K562 (cell line): ENCODE results near the gene TGFB1I1. TPM values are rescaled to one million over a fixed set of nuclear protein-coding genes. Genes with fewer than 3 reads are reported as not detected.

Source experiments
- CBX1 ChIP-seq: sonication (generic); IDR thresholded peaks from 2 replicates; pipeline ENCODE4 v1.6.1; 2016; ENCODE audit warnings: antibody characterized with exemption, low read depth, mild to moderate bottlenecking
- CREM ChIP-seq: IDR thresholded peaks from 2 replicates; pipeline ENCODE4 v1.6.1; 2014; ENCODE audit warnings: antibody characterized with exemption, low read depth
- EHMT2 ChIP-seq: fragments of 450-650 bp; IDR thresholded peaks from 2 replicates; pipeline ENCODE4 v1.6.1; 2018; ENCODE audit warnings: antibody characterized with exemption
- ERF ChIP-seq: fragments of 450-650 bp; formaldehyde crosslinking; IDR thresholded peaks from 2 replicates; pipeline ENCODE4 v1.4.0; 2020; ENCODE audit warnings: mild to moderate bottlenecking, mixed read lengths
- ETV1 ChIP-seq: fragments of 450-650 bp; conservative IDR thresholded peaks from 2 replicates; pipeline ENCODE4 v1.6.1; 2016; ENCODE audit warnings: missing genetic modification characterization, control low read depth, low read depth, missing compliant biosample characterization
- GMEB1 ChIP-seq: fragments of 250-450 bp; sonication (Bioruptor Pico); IDR thresholded peaks from 2 replicates; pipeline ENCODE4 v1.4.0; 2020; ENCODE audit warnings: mild to moderate bottlenecking
- JUN ChIP-seq, 2 experiments: sonication (generic) in 1 of 2; formaldehyde crosslinking in 1 of 2; IDR thresholded peaks; 2 replicates each; pipeline versions ENCODE4 v1.6.1 to v1.8.0; 2012 to 2022; ENCODE audit warnings: borderline replicate concordance in 2 of 2, mild to moderate bottlenecking in 2 of 2, improper control_type of control experiment in 1 of 2, low read depth in 1 of 2, low read length in 1 of 2, missing genetic modification reagents in 1 of 2
- KLF10 ChIP-seq: fragments of 250-450 bp; sonication (Bioruptor Pico); IDR thresholded peaks from 2 replicates; pipeline ENCODE4 v1.6.1; 2021; ENCODE audit warnings: matching md5 sums
- KLF13 ChIP-seq: fragments of 450-650 bp; IDR thresholded peaks from 2 replicates; pipeline ENCODE4 v1.6.1; 2016; ENCODE audit warnings: missing genetic modification characterization, low read depth, mild to moderate bottlenecking, missing compliant biosample characterization, moderate library complexity, borderline replicate concordance
- MAZ ChIP-seq, 2 experiments: fragments of 450-650 bp in 1 of 2; sonication (generic) in 1 of 2; formaldehyde crosslinking; IDR thresholded peaks in 1 of 2; conservative IDR thresholded peaks in 1 of 2; 2 replicates each; pipeline versions ENCODE4 v1.4.0 to v1.5.0; 2020; ENCODE audit warnings: mild to moderate bottlenecking in 1 of 2, missing genetic modification reagents in 1 of 2
- MTA3 ChIP-seq: fragments of 450-650 bp; formaldehyde crosslinking; IDR thresholded peaks from 2 replicates; pipeline ENCODE4 v1.6.1; 2017; ENCODE audit warnings: mild to moderate bottlenecking, borderline replicate concordance
- NKRF ChIP-seq: fragments of 450-650 bp; IDR thresholded peaks from 2 replicates; pipeline ENCODE4 v1.6.1; 2016; ENCODE audit warnings: borderline replicate concordance
- POLR2A ChIP-seq: fragments of 450-650 bp; conservative IDR thresholded peaks from 2 replicates; pipeline ENCODE4 v1.6.1; 2016
- RB1 ChIP-seq: fragments of 450-650 bp; IDR thresholded peaks from 2 replicates; pipeline ENCODE4 v1.6.1; 2017; ENCODE audit warnings: low read depth, mild to moderate bottlenecking
- TAL1 ChIP-seq: fragments of 450-650 bp; IDR thresholded peaks from 2 replicates; pipeline ENCODE4 v1.6.1; 2016; ENCODE audit warnings: mild to moderate bottlenecking
- TFE3 ChIP-seq: fragments of 450-650 bp; formaldehyde crosslinking; IDR thresholded peaks from 2 replicates; pipeline ENCODE4 v1.4.0; 2020; ENCODE audit warnings: mild to moderate bottlenecking, mixed read lengths
- XRCC3 ChIP-seq: fragments of 450-650 bp; IDR thresholded peaks from 2 replicates; pipeline ENCODE4 v1.6.1; 2017; ENCODE audit warnings: mild to moderate bottlenecking, moderate library complexity
- ZNF12 ChIP-seq: sonication (generic); formaldehyde crosslinking; IDR thresholded peaks from 2 replicates; pipeline ENCODE4 v1.4.0; 2020; ENCODE audit warnings: mild to moderate bottlenecking, missing genetic modification reagents
- ZNF384 ChIP-seq: IDR thresholded peaks from 2 replicates; pipeline ENCODE4 v1.6.1; 2012; ENCODE audit warnings: low read depth, low read length, improper control_type of control experiment
- polyA plus RNA-seq, 8 experiments: library from polyadenylated mRNA; depleted of rRNA in 4 of 8; stranded (reverse) in 5 of 8; unstranded in 3 of 8; fragments of >200 nt; fragmentation: Nextera tagmentation in 2 of 8; fragmentation: Illumina TruSeq in 1 of 8; extraction: Ambion mirVana in 2 of 8; extraction: Trizol in 1 of 8; gene quantifications; 2 replicates each; pipeline versions ENCODE4 v1.2.1 to v1.2.3, GENCODE V29; 2011 to 2014; ENCODE audit warnings: inconsistent platforms in 1 of 8, missing spikeins in 1 of 8
- total RNA-seq, 7 experiments: library from RNA; depleted of rRNA in 6 of 7; stranded (reverse); fragments of >200 nt in 6 of 7; fragmentation: Illumina TruSeq in 2 of 7; extraction: Trizol in 2 of 7; gene quantifications; 2 replicates each; pipeline versions ENCODE4 v1.2.1 to v1.2.3, GENCODE V29; 2011 to 2021; ENCODE audit warnings: low replicate concordance in 1 of 7
- TF ChIP-seq, protein P1 (sequence below), 2 experiments: fragments of 450-650 bp in 1 of 2; sonication (generic) in 1 of 2; formaldehyde crosslinking in 1 of 2; IDR thresholded peaks in 1 of 2; conservative IDR thresholded peaks in 1 of 2; 2 replicates each; pipeline versions ENCODE4 v1.6.1 to v1.8.1; 2016 to 2023; ENCODE audit warnings: mild to moderate bottlenecking in 2 of 2, moderate library complexity in 2 of 2, inconsistent platforms in 1 of 2, missing genetic modification reagents in 1 of 2

The TGFB1I1 gene
- total and polyA plus RNA-seq, 9 of the 15 experiments (the other 6 are each of a cell fraction or from before 2014, with no cell fraction given) = 0.04 to 0.91 (median 0.19) TPM

DNA sequence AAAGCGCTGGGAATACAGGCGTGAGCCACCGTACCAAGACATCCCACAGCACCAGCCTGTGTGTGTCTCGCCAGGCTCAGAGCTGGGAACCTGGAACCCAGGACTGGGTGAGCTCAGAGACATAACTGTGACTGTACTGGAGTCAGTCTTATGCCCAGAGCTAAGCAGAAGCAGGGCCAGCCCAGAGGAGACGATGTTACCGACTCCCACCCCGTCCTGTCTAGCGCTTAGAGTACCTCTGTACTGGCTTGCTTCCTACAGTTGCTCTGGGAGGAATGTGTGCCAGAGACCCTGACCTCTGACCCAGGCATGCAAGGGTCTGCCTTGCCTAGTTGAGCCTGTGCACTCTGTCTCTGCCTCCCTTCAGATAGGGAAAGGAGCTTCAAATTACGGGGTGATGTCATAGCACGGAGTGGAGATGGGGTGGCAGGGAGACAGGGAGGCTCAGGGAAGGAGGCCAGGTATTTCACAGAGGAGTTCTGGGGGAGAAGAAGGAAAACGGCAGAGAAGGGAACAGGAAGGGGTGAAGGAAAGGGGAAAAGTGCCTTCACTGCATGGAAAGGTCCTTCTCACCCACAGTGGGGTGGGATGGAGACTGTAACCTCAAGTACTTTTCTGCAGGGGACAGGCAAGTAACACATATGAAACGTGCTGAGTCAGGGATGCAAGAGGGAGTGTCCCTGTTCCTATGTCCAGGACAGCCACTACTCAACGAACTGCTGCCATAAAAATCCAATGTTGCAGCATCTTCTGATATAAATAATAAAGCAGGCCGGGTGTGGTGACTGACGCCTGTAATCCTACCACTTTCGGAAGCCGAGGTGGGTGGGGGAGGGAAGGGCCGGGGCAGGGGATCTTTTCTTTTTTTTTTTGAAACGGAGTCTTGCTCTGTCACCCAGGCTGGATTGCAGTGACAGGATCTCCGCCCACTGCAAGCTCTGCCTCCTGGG is 18.4 kb upstream of the TGFB1I1 start (continued):
- TF ChIP-seq ZNF384 (peak; percentile 83), ZNF12 (CRISPR knock-in tag) (no peak), ETV1 (peak; percentile 38; the same call in 1 of the 2 replicates), POLR2A (peak; percentile 48; the same call in 1 of the 2 replicates), JUN (IDR thresholded peaks at IDR 0.05; ENCODE audit: borderline replicate concordance, low read depth, low read length) (0 out of 2 replicates have a peak, but pooled peaks have one; percentile 14), JUN (CRISPR knock-in tag; IDR thresholded peaks at IDR 0.05; ENCODE audit: borderline replicate concordance) (no peak), TAL1 (0 out of 2 replicates have a peak, but pooled peaks have one; percentile 18), TFE3 (CRISPR knock-in tag) (no peak), MAZ (CRISPR knock-in tag; conservative IDR thresholded peaks at IDR 0.05 in 1 of 2, IDR thresholded peaks at IDR 0.05 in 1 of 2) (no peak; a peak in 1 of 4 replicates), CREM (0 out of 2 replicates have a peak, but pooled peaks have one; percentile 33), XRCC3 (no peak), EHMT2 (0 out of 2 replicates have a peak, but pooled peaks have one; percentile 7), GMEB1 (CRISPR knock-in tag) (no peak), NKRF (peak; percentile 34; the same call in 1 of the 2 replicates), KLF10 (CRISPR knock-in tag) (no peak), RB1 (no peak), MTA3 (peak; percentile 66; the same call in 1 of the 2 replicates), CBX1 (no peak), KLF13 (tag) (0 out of 2 replicates have a peak, but pooled peaks have one; percentile 47), ERF (CRISPR knock-in tag) (no peak)
- TF ChIP-seq, protein P1, sequence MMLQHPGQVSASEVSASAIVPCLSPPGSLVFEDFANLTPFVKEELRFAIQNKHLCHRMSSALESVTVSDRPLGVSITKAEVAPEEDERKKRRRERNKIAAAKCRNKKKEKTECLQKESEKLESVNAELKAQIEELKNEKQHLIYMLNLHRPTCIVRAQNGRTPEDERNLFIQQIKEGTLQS (IDR thresholded peaks at IDR 0.05) = peak; percentile 96
- TF ChIP-seq, protein P1 (CRISPR knock-in tag; conservative IDR thresholded peaks at IDR 0.05) = 0 out of 2 replicates have a peak, but pooled peaks have one; percentile 42
